Right lobe of liver (tissue), 6 donors: ENCODE results near the gene PPP6C. TPM values are rescaled to one million over a fixed set of nuclear protein-coding genes. Genes with fewer than 3 reads are reported as not detected.

Experiments
- ATAC-seq, 4 donors: fragments of 200-7000 bp; cut with Tn5 transposase; one replicate each; pipeline ENCODE4 v1.9.1; 2020; ENCODE audit warnings: mild to moderate bottlenecking in 4 of 4, moderate library complexity in 4 of 4
- DNase-seq, 3 donors: peaks; one replicate each; pipeline ENCODE4 v3.0.0-alpha.2; 2020
- H3K27ac ChIP-seq, 3 donors: fragments of 200-600 bp; one replicate each; pipeline ENCODE4 v1.8.0; 2022
- H3K27me3 ChIP-seq, 2 donors: fragments of 200-600 bp; one replicate each; pipeline ENCODE4 v1.8.0; 2022
- H3K36me3 ChIP-seq, 4 donors: fragments of 200-600 bp; sonication (generic) in 1 of 4; one replicate each; pipeline versions ENCODE4 v1.5.1 to v1.8.0; 2017 to 2022; ENCODE audit warnings: control low read depth in 1 of 4
- H3K4me1 ChIP-seq, 4 donors: fragments of 200-600 bp; sonication (generic) in 1 of 4; one replicate each; pipeline versions ENCODE4 v1.5.1 to v1.8.0; 2017 to 2022; ENCODE audit warnings: control low read depth in 1 of 4
- H3K4me3 ChIP-seq, 3 donors: fragments of 200-600 bp; one replicate each; pipeline ENCODE4 v1.8.0; 2022
- H3K9me3 ChIP-seq, 4 donors: fragments of 200-600 bp; sonication (generic) in 1 of 4; one replicate each; pipeline versions ENCODE4 v1.5.1 to v1.8.0; 2017 to 2022; ENCODE audit warnings: control low read depth in 1 of 4
- CTCF ChIP-seq, 4 donors: fragments of 200-600 bp in 3 of 4; fragments of 450-650 bp in 1 of 4; IDR thresholded peaks; one replicate each; pipeline versions ENCODE4 v1.5.1 to v1.8.0; 2016 to 2022; ENCODE audit warnings: antibody characterized with exemption in 4 of 4, mild to moderate bottlenecking in 2 of 4
- POLR2A ChIP-seq: fragments of 450-650 bp; IDR thresholded peaks from one replicate; pipeline ENCODE4 v1.6.1; 2017; ENCODE audit warnings: antibody characterized with exemption, mild to moderate bottlenecking
- WGBS: methylation state at CpG from one replicate; pipeline ENCODE4 v1.1.6; 2018; ENCODE audit warnings: low coverage, low lambda C conversion rate; ENCODE audit not compliant: insufficient coverage; ENCODE audit errors: missing lambda C conversion rate; 5-methylcytosine and 5-hydroxymethylcytosine counted together
- intact Hi-C, 2 donors: fragments of 100-400 bp; cut with DNase I; formaldehyde crosslinking; loops; one replicate each; pipeline versions ENCODE4 v1.11.2 to v1.14.1; 2022
- total RNA-seq, 6 experiments: library from RNA; depleted of rRNA in 2 of 6; stranded (reverse); fragments of >200 nt in 2 of 6; fragmentation: NEBNext Ultra II Directional in 3 of 6; extraction: Animal tissue kit (Norgen Biotek cat#: 25700) in 3 of 6; gene quantifications; one replicate each; pipeline versions ENCODE4 v1.1.0 to v1.2.4, GENCODE V29; 2016 to 2023
- donor health status: DM: no; HTN: yes; CAD: no.
- donor health status: DM: no; HTN: no; CAD: no.
- donor health status: DM: no; HTN: no; CAD: no.
- donor health status: DM: no; HTN: yes; CAD: no.
- donor health status: DM: no; HTN: yes; CAD: no.

The PPP6C gene
- total RNA-seq, 6 experiments from 2014 or later: 11.8 to 18.6 (median 15.3) TPM

- 94% methylated on average over 6 of the region's 6 CpGs for WGBS
- Histone ChIP-seq H3K27ac (no peak overlapping the region), H3K4me1 (no peaks in the 10 kb centered on the region), H3K27me3 (no peaks in the 10 kb centered on the region), H3K4me3 (no peak overlapping the region), H3K9me3 (no peaks in the 10 kb centered on the region), H3K36me3 (no peaks in the 10 kb centered on the region)
- intact Hi-C loops: no loop called here
- TF ChIP-seq CTCF (IDR thresholded peaks at IDR 0.05): no peak
- no peak for TF ChIP-seq POLR2A
- no peak for DNase-seq
- no peak for ATAC-seq
Observed at GRCh38 chr9:125131778-125132177, 57.8 kb downstream of the PPP6C start.

- H3K27ac ChIP-seq: no peak overlapping the region
- peaks cover 0 to 5% (median 0%) of the 10 kb centered on the region in 4 donors for H3K4me1 ChIP-seq
- peak; percentile 47 to 70 (median 48) for DNase-seq
- H3K36me3 ChIP-seq: no peaks in the 10 kb centered on the region
- no peaks in the 10 kb centered on the region for H3K9me3 ChIP-seq
- TF ChIP-seq POLR2A (no peak), CTCF (IDR thresholded peaks at IDR 0.05) (no peak)
- no peaks in the 10 kb centered on the region for H3K27me3 ChIP-seq
- ATAC-seq: peak; percentile 67 to 83 (median 72)
- 60% methylated on average over 1 of the region's 2 CpGs for WGBS
- intact Hi-C loops: no loop called here
- no peak overlapping the region for H3K4me3 ChIP-seq
Observed at GRCh38 chr9:125126019-125126746, 63.4 kb downstream of the PPP6C start.

GRCh38 chr9:125125523-125125922 is 64.1 kb downstream of the PPP6C start:
- ATAC-seq (no peak), DNase-seq (no peak)
- Histone ChIP-seq H3K4me3 (no peak overlapping the region), H3K4me1 (peaks cover 0 to 5% (median 0%) of the 10 kb centered on the region in 4 donors), H3K36me3 (no peaks in the 10 kb centered on the region), H3K27ac (no peak overlapping the region), H3K9me3 (no peaks in the 10 kb centered on the region), H3K27me3 (no peaks in the 10 kb centered on the region)
- intact Hi-C loops: no loop called here
- 95% methylated on average over 3 of the region's 7 CpGs for WGBS
- TF ChIP-seq POLR2A: no peak
- TF ChIP-seq CTCF (IDR thresholded peaks at IDR 0.05): no peak

- ATAC-seq: peak; percentile 43 to 81 (median 56)
- TF ChIP-seq CTCF (IDR thresholded peaks at IDR 0.05): no peak
- Histone ChIP-seq H3K36me3 (no peaks in the 10 kb centered on the region), H3K27ac (no peak overlapping the region), H3K4me1 (peaks cover 0 to 5% (median 0%) of the 10 kb centered on the region in 4 donors), H3K4me3 (no peak overlapping the region), H3K9me3 (no peaks in the 10 kb centered on the region), H3K27me3 (no peaks in the 10 kb centered on the region)
- WGBS: 63% methylated on average over 2 of the region's 2 CpGs
- intact Hi-C loops: no loop called here
- DNase-seq: no peak
Observed at GRCh38 chr9:125121146-125121545, 68.5 kb downstream of the PPP6C start.
